ENCODE measurements around the gene CALHM6. TPM values are rescaled to one million over a fixed set of nuclear protein-coding genes. Genes with fewer than 3 reads are reported as not detected.

The CALHM6 gene
- polyA plus RNA-seq, 2 donors = 2.9 to 3.4 TPM

DNA sequence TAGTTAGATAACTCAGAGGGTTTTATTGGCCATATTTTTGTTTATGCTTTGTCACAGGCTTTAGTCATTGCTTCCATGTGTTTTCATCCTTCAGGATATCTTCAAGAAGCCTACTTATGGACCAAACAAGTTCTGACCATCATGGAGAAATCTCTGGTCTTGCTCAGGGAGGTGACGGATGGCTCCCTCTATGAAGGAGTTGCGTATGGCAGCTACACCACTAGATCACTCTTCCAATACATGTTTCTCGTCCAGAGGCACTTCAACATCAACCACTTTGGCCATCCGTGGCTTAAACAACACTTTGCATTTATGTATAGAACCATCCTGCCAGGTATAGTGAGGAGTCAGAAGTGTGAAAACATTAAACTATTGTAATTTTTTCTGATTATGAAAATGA, 30.3 kb upstream of the CALHM6 start:
- Histone ChIP-seq H3K4me1 (ENCODE audit: control insufficient read depth in 2 of 2, insufficient read depth in 2 of 2, low read length in 1 of 2) (no peaks in the 10 kb centered on the region), H3K4me3 (ENCODE audit: low read depth in 1 of 2, low read length in 2 of 2) (no peak overlapping the region), H3K9me3 (ENCODE audit: control insufficient read depth in 2 of 2, insufficient read depth in 1 of 2, low read depth in 1 of 2, low read length in 1 of 2) (no peaks in the 10 kb centered on the region), H3K27me3 (ENCODE audit: control insufficient read depth in 1 of 2, insufficient read depth in 2 of 2, low read length in 2 of 2) (no peaks in the 10 kb centered on the region), H3K36me3 (ENCODE audit: control insufficient read depth in 2 of 2, insufficient read depth in 2 of 2, low read length in 1 of 2) (peaks cover 2 to 5% of the 10 kb centered on the region in 2 donors), H3K27ac (ENCODE audit: low read depth in 2 of 2, low read length in 1 of 2) (no peak overlapping the region)
- WGBS, 2 donors = 91 to 93% methylated on average over 4 of the region's 4 CpGs

DNA sequence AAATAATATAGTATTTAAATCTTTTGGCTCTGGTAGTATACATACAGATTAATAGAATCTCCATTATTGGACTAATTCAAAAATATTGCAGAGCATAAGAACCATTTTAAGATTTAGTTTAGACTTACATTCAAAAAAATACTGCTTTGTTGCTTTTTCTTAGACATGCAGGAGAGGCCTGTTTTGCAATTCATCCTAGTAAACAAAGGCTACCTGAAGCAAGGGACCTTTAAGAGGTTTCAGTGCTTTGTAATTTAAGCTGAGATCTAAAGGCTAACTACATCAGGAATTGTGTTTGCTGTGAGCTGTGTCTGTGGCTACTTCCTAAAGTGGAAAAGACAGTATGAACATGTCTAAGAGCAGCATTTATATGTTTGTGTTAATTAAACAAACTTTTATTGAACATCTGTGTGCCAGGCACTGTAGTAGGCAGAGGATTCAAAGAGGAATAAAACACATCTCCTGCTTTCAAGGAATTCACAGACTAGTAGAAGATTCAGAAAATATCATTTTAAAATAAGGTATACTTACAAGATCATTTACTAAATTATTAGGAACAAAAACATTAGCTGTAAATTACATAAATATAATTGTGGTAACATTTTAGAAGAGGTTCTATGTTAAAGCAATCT, 29.1 kb upstream of the CALHM6 start:
- H3K27ac ChIP-seq (ENCODE audit: low read depth in 2 of 2, low read length in 1 of 2) = no peak overlapping the region
- H3K36me3 ChIP-seq (ENCODE audit: control insufficient read depth in 2 of 2, insufficient read depth in 2 of 2, low read length in 1 of 2) = peaks cover 2 to 13% of the 10 kb centered on the region in 2 donors
- no peak overlapping the region for H3K4me3 ChIP-seq (ENCODE audit: low read depth in 1 of 2, low read length in 2 of 2)
- H3K9me3 ChIP-seq (ENCODE audit: control insufficient read depth in 2 of 2, insufficient read depth in 1 of 2, low read depth in 1 of 2, low read length in 1 of 2) = no peaks in the 10 kb centered on the region
- no peaks in the 10 kb centered on the region for H3K27me3 ChIP-seq (ENCODE audit: control insufficient read depth in 1 of 2, insufficient read depth in 2 of 2, low read length in 2 of 2)
- H3K4me1 ChIP-seq (ENCODE audit: control insufficient read depth in 2 of 2, insufficient read depth in 2 of 2, low read length in 1 of 2) = no peaks in the 10 kb centered on the region

DNA sequence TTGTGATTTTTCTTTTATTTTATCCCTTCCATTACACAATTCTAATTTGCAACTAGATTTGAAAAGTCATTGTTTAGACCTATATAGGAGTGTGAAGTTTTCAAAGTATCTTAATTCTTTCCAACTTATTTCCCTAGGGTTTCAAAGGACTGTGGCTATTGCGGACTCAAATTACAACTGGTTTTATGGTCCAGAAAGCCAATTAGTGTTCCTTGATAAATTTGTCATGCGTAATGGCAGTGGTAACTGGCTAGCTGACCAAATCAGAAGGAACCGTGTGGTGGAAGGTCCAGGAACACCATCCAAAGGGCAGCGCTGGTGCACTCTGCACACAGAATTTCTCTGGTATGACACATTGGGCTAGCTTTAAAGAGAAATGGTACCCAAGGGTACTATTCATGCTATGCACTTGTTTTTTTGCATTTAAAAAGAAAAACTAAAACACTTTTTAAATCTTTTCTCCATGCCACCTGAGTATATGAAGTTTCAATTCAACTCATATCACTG, 27.9 kb upstream of the CALHM6 start:
- Histone ChIP-seq H3K27ac (ENCODE audit: low read depth in 2 of 2, low read length in 1 of 2) (no peak overlapping the region), H3K27me3 (ENCODE audit: control insufficient read depth in 1 of 2, insufficient read depth in 2 of 2, low read length in 2 of 2) (no peaks in the 10 kb centered on the region), H3K4me1 (ENCODE audit: control insufficient read depth in 2 of 2, insufficient read depth in 2 of 2, low read length in 1 of 2) (no peaks in the 10 kb centered on the region), H3K9me3 (ENCODE audit: control insufficient read depth in 2 of 2, insufficient read depth in 1 of 2, low read depth in 1 of 2, low read length in 1 of 2) (no peaks in the 10 kb centered on the region), H3K36me3 (ENCODE audit: control insufficient read depth in 2 of 2, insufficient read depth in 2 of 2, low read length in 1 of 2) (peaks cover 0 to 13% of the 10 kb centered on the region in 2 donors), H3K4me3 (ENCODE audit: low read depth in 1 of 2, low read length in 2 of 2) (no peak overlapping the region)
- 95 to 97% methylated on average over 4 of the region's 4 CpGs for WGBS, 2 donors

DNA sequence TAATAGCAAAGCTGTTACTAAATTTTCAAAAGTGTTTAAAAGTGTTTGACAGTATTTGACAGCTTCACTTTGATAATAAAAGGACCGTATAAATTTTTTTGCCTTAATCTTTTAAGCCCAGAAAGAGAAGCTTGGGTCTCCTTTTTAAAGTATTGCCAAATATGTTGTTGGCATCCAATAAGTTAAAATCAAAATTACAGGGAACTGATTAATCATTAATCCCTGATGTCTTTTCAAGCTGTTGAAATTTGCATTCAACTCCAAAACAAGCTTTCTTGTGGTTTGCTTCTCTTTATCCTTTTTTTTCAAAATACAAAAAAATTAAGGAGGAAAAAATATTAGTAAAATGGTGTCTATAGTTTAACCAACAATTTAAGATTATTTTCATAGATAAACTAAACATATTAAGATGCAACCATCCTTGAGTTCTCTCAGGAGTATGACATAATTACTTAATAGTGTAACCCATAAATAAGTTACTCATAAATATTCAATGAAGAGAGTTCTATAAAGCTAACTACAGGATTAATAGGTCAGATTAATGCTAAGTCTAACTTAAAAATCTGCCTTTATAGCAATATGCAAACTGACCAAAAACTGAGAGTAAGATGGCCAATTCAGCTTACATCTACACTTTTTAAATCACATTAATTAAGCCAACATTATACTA, 27.0 kb upstream of the CALHM6 start:
- no peak overlapping the region for H3K4me3 ChIP-seq (ENCODE audit: low read depth in 1 of 2, low read length in 2 of 2)
- H3K4me1 ChIP-seq (ENCODE audit: control insufficient read depth in 2 of 2, insufficient read depth in 2 of 2, low read length in 1 of 2) = no peaks in the 10 kb centered on the region
- H3K9me3 ChIP-seq (ENCODE audit: control insufficient read depth in 2 of 2, insufficient read depth in 1 of 2, low read depth in 1 of 2, low read length in 1 of 2) = no peaks in the 10 kb centered on the region
- H3K27me3 ChIP-seq (ENCODE audit: control insufficient read depth in 1 of 2, insufficient read depth in 2 of 2, low read length in 2 of 2) = no peaks in the 10 kb centered on the region
- H3K36me3 ChIP-seq (ENCODE audit: control insufficient read depth in 2 of 2, insufficient read depth in 2 of 2, low read length in 1 of 2) = peaks cover 0 to 13% of the 10 kb centered on the region in 2 donors
- 49 to 72% methylated on average over 1 of the region's 1 CpG for WGBS, 2 donors
- no peak overlapping the region for H3K27ac ChIP-seq (ENCODE audit: low read depth in 2 of 2, low read length in 1 of 2)

DNA sequence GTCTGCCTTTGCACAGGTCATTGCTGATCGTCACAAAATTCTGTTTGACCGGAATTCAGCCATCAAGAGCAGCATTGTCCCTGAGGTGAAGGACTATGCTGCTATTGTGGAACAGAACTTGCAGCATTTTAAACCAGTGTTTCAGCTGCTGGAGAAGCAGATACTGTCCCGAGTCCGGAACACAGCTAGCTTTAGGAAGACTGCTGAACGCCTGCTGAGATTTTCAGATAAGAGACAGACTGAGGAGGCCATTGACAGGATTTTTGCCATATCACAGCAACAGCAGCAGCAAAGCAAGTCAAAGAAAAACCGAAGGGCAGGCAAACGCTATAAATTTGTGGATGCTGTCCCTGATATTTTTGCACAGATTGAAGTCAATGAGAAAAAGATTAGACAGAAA, 24.6 kb upstream of the CALHM6 start:
- no peaks in the 10 kb centered on the region for H3K27me3 ChIP-seq (ENCODE audit: control insufficient read depth in 1 of 2, insufficient read depth in 2 of 2, low read length in 2 of 2)
- peaks cover 0 to 13% of the 10 kb centered on the region in 2 donors for H3K36me3 ChIP-seq (ENCODE audit: control insufficient read depth in 2 of 2, insufficient read depth in 2 of 2, low read length in 1 of 2)
- H3K9me3 ChIP-seq (ENCODE audit: control insufficient read depth in 2 of 2, insufficient read depth in 1 of 2, low read depth in 1 of 2, low read length in 1 of 2) = no peaks in the 10 kb centered on the region
- WGBS, 2 donors = 88 to 93% methylated on average over 7 of the region's 7 CpGs
- H3K4me3 ChIP-seq (ENCODE audit: low read depth in 1 of 2, low read length in 2 of 2) = no peak overlapping the region
- no peak overlapping the region for H3K27ac ChIP-seq (ENCODE audit: low read depth in 2 of 2, low read length in 1 of 2)
- H3K4me1 ChIP-seq (ENCODE audit: control insufficient read depth in 2 of 2, insufficient read depth in 2 of 2, low read length in 1 of 2) = no peaks in the 10 kb centered on the region

DNA sequence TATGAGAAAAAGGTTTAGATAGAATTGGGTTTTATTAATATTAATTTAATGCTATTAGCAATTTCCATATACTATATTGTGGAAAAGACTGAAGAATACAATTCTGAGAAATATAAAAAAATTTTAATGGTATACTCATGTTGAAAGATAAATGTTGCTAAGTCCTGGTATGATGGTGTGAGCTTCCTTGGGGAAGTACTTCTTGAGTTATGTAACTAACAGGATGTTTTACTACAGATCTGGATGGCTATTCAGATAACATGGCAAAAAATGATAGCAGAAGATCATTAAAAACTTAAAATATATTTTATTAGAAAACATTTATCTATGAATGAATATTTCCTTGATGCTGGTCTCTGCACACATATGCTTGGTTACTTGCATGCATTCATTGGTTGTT, 23.5 kb upstream of the CALHM6 start:
- Histone ChIP-seq H3K4me3 (ENCODE audit: low read depth in 1 of 2, low read length in 2 of 2) (no peak overlapping the region), H3K9me3 (ENCODE audit: control insufficient read depth in 2 of 2, insufficient read depth in 1 of 2, low read depth in 1 of 2, low read length in 1 of 2) (no peaks in the 10 kb centered on the region), H3K4me1 (ENCODE audit: control insufficient read depth in 2 of 2, insufficient read depth in 2 of 2, low read length in 1 of 2) (no peaks in the 10 kb centered on the region), H3K27ac (ENCODE audit: low read depth in 2 of 2, low read length in 1 of 2) (no peak overlapping the region), H3K36me3 (ENCODE audit: control insufficient read depth in 2 of 2, insufficient read depth in 2 of 2, low read length in 1 of 2) (peaks cover 0 to 13% of the 10 kb centered on the region in 2 donors), H3K27me3 (ENCODE audit: control insufficient read depth in 1 of 2, insufficient read depth in 2 of 2, low read length in 2 of 2) (no peaks in the 10 kb centered on the region)

DNA sequence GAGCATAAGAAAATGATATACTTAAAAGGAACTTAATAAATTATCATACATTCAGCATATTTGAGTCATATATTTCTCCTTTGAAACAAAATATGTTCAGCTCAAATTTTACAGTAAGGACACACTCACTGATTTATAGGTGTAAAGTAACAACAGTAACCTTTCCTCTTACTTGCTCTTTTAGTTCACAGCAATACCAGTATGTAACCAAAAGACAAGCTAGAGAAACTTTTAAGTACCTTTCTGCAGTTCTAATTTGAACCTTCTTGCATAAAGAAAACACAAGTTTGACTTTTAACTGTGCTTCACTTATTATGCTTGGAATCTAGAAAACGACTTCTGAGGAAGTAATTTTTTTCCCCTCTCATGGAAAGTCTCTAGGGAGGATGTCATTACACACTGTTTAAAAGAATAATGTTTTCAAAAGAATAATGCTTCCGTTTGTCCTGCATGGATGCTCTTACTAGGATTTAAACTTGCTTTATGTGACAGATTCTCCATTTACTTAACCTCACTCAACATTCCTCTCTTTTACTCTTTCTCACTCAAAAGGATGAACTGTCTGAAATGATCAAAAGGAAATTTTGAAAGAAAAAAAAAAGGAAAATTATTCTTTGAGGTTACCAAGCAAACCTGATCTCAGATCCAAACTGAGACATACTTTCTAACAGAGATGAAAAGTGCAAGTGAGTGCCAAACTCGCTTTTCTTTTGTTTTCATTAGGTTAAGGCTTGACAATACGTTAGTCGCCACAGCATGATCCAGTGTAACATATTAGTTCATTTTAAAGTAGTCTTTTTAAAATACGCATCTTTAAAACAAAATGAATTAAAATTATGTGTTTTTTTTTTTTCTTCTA, 22.4 kb upstream of the CALHM6 start:
- no peaks in the 10 kb centered on the region for H3K9me3 ChIP-seq (ENCODE audit: control insufficient read depth in 2 of 2, insufficient read depth in 1 of 2, low read depth in 1 of 2, low read length in 1 of 2)
- H3K27me3 ChIP-seq (ENCODE audit: control insufficient read depth in 1 of 2, insufficient read depth in 2 of 2, low read length in 2 of 2) = no peaks in the 10 kb centered on the region
- H3K4me1 ChIP-seq (ENCODE audit: control insufficient read depth in 2 of 2, insufficient read depth in 2 of 2, low read length in 1 of 2) = no peaks in the 10 kb centered on the region
- 57 to 70% methylated on average over 6 of the region's 6 CpGs for WGBS, 2 donors
- peaks cover 0 to 13% of the 10 kb centered on the region in 2 donors for H3K36me3 ChIP-seq (ENCODE audit: control insufficient read depth in 2 of 2, insufficient read depth in 2 of 2, low read length in 1 of 2)
- no peak overlapping the region for H3K27ac ChIP-seq (ENCODE audit: low read depth in 2 of 2, low read length in 1 of 2)
- no peak overlapping the region for H3K4me3 ChIP-seq (ENCODE audit: low read depth in 1 of 2, low read length in 2 of 2)

GRCh38 chr6:116439522-116440051, 21.6 kb upstream of the CALHM6 start:
- Histone ChIP-seq H3K4me3 (ENCODE audit: low read depth in 1 of 2, low read length in 2 of 2) (no peak overlapping the region), H3K27ac (ENCODE audit: low read depth in 2 of 2, low read length in 1 of 2) (no peak overlapping the region), H3K9me3 (ENCODE audit: control insufficient read depth in 2 of 2, insufficient read depth in 1 of 2, low read depth in 1 of 2, low read length in 1 of 2) (no peaks in the 10 kb centered on the region), H3K27me3 (ENCODE audit: control insufficient read depth in 1 of 2, insufficient read depth in 2 of 2, low read length in 2 of 2) (no peaks in the 10 kb centered on the region), H3K36me3 (ENCODE audit: control insufficient read depth in 2 of 2, insufficient read depth in 2 of 2, low read length in 1 of 2) (peaks cover 0 to 13% of the 10 kb centered on the region in 2 donors), H3K4me1 (ENCODE audit: control insufficient read depth in 2 of 2, insufficient read depth in 2 of 2, low read length in 1 of 2) (no peaks in the 10 kb centered on the region)
- WGBS, 2 donors = 82 to 85% methylated on average over 1 of the region's 1 CpG

GRCh38 chr6:116443105-116443504, 18.1 kb upstream of the CALHM6 start:
- Histone ChIP-seq H3K4me3 (ENCODE audit: low read depth in 1 of 2, low read length in 2 of 2) (no peak overlapping the region), H3K27me3 (ENCODE audit: control insufficient read depth in 1 of 2, insufficient read depth in 2 of 2, low read length in 2 of 2) (no peaks in the 10 kb centered on the region), H3K27ac (ENCODE audit: low read depth in 2 of 2, low read length in 1 of 2) (no peak overlapping the region), H3K4me1 (ENCODE audit: control insufficient read depth in 2 of 2, insufficient read depth in 2 of 2, low read length in 1 of 2) (no peaks in the 10 kb centered on the region), H3K36me3 (ENCODE audit: control insufficient read depth in 2 of 2, insufficient read depth in 2 of 2, low read length in 1 of 2) (no peaks in the 10 kb centered on the region), H3K9me3 (ENCODE audit: control insufficient read depth in 2 of 2, insufficient read depth in 1 of 2, low read depth in 1 of 2, low read length in 1 of 2) (no peaks in the 10 kb centered on the region)
- 92 to 93% methylated on average over 2 of the region's 2 CpGs for WGBS, 2 donors
